A549 (cell line): ENCODE measurements around the gene IFT80. TPM values are rescaled to one million over a fixed set of nuclear protein-coding genes. Genes with fewer than 3 reads are reported as not detected.

ENCODE experiments used
- ATAC-seq, 2 experiments: fragments of 200-7000 bp in 1 of 2; fragments of >200 bp in 1 of 2; cut with Nextera tagmentation in 1 of 2; cut with Tn5 transposase in 1 of 2; 3 replicates each; pipeline versions ENCODE4 v1.8.0 to v1.9.1; 2018 to 2020; ENCODE audit warnings: mild to moderate bottlenecking in 1 of 2, moderate library complexity in 1 of 2
- CTCF ChIA-PET: fragments of 300-600 bp; sonication (Branson Sonifier 250); formaldehyde crosslinking; extraction: SDS; loops from one replicate; lab custom pipeline; 2021; ENCODE audit warnings: antibody characterized with exemption, inconsistent platforms; lab: Yijun Ruan, JAX
- POLR2A ChIA-PET: fragments of 350-600 bp; formaldehyde crosslinking; extraction: SDS; loops from one replicate; lab custom pipeline; 2021; ENCODE audit warnings: antibody characterized with exemption, inconsistent platforms; lab: Yijun Ruan, JAX
- DNase-seq, 2 experiments: peaks; one replicate each; pipeline versions ENCODE4 v3.0.0 to v3.0.0-alpha.2; 2011 to 2016; ENCODE audit warnings: low read depth in 1 of 2, low spot score in 1 of 2
- FAIRE-seq: peaks from 2 replicates; lab custom pipeline; 2011; peaks lifted over from hg19 to GRCh38; lab: Jason Lieb, UNC
- H3K27ac ChIP-seq, 2 experiments: fragments of >200 bp; sonication (Bioruptor Twin); formaldehyde crosslinking; 3 replicates each; pipeline ENCODE4 v1.5.1; 2016 to 2017
- H3K4me1 ChIP-seq: fragments of >200 bp; sonication (Bioruptor Twin); formaldehyde crosslinking; 3 replicates; pipeline ENCODE4 v1.6.1; 2016
- H3K4me2 ChIP-seq: fragments of >200 bp; sonication (Bioruptor Twin); formaldehyde crosslinking; 3 replicates; pipeline ENCODE4 v1.6.1; 2016
- H3K4me3 ChIP-seq: fragments of >200 bp; sonication (Bioruptor Twin); formaldehyde crosslinking; 3 replicates; pipeline ENCODE4 v1.5.1; 2016
- H3K9me3 ChIP-seq: fragments of >200 bp; sonication (Bioruptor Twin); formaldehyde crosslinking; 3 replicates; pipeline ENCODE4 v1.6.1; 2016
- BHLHE40 ChIP-seq: IDR thresholded peaks from 2 replicates; pipeline ENCODE4 v1.6.1; 2012; ENCODE audit warnings: low read depth, low read length, inconsistent platforms
- CEBPB ChIP-seq, 2 experiments: fragments of >200 bp in 1 of 2; sonication (Bioruptor Twin) in 1 of 2; formaldehyde crosslinking in 1 of 2; IDR thresholded peaks; 2 replicates each; pipeline ENCODE4 v1.6.1; 2012 to 2016
- CHD2 ChIP-seq: fragments of 150-350 bp; IDR thresholded peaks from 2 replicates; pipeline ENCODE4 v1.6.1; 2014; ENCODE audit warnings: low read length; ENCODE audit not compliant: partially characterized antibody
- E2F6 ChIP-seq: IDR thresholded peaks from 2 replicates; pipeline ENCODE4 v1.6.1; 2012; ENCODE audit warnings: low read depth, borderline replicate concordance
- ESRRA ChIP-seq: fragments of 150-350 bp; IDR thresholded peaks from 2 replicates; pipeline ENCODE4 v1.6.1; 2014; ENCODE audit warnings: mild to moderate bottlenecking, low read length, borderline replicate concordance
- GATA3 ChIP-seq: IDR thresholded peaks from 2 replicates; pipeline ENCODE4 v1.6.1; 2012; ENCODE audit warnings: borderline replicate concordance
- HEYL ChIP-seq: fragments of 250-450 bp; sonication (Bioruptor Pico); IDR thresholded peaks from 2 replicates; pipeline ENCODE4 v1.8.0; 2021; ENCODE audit warnings: mild to moderate bottlenecking, moderate library complexity
- HMGXB4 ChIP-seq: fragments of 250-450 bp; sonication (Bioruptor Pico); IDR thresholded peaks from 2 replicates; pipeline ENCODE4 v1.5.0; 2021; ENCODE audit warnings: mild to moderate bottlenecking, moderate library complexity, borderline replicate concordance
- HOXA7 ChIP-seq: fragments of 250-450 bp; sonication (Bioruptor Pico); IDR thresholded peaks from 2 replicates; pipeline ENCODE4 v1.5.0; 2020; ENCODE audit warnings: mild to moderate bottlenecking, moderate library complexity
- HOXB13 ChIP-seq: fragments of 250-450 bp; sonication (Bioruptor Pico); IDR thresholded peaks from 2 replicates; pipeline ENCODE4 v1.5.0; 2020; ENCODE audit warnings: low read depth, mild to moderate bottlenecking, moderate library complexity
- KDM1A ChIP-seq: fragments of 200-600 bp; sonication (generic); IDR thresholded peaks from 2 replicates; pipeline ENCODE4 v1.6.1; 2016; ENCODE audit warnings: low read depth, mild to moderate bottlenecking
- MYC ChIP-seq: IDR thresholded peaks from 2 replicates; pipeline ENCODE4 v1.6.1; 2012; ENCODE audit warnings: mild to moderate bottlenecking, inconsistent platforms, low read length, improper control_type of control experiment, borderline replicate concordance
- NFE2L2 ChIP-seq: fragments of 150-350 bp; conservative IDR thresholded peaks from 2 replicates; pipeline ENCODE4 v1.6.1; 2014; ENCODE audit warnings: low read length
- PHF8 ChIP-seq: fragments of 200-600 bp; sonication (generic); IDR thresholded peaks from 2 replicates; pipeline ENCODE4 v1.6.1; 2016; ENCODE audit warnings: low read depth, mild to moderate bottlenecking, antibody characterized with exemption, moderate library complexity, borderline replicate concordance
- RCOR1 ChIP-seq: fragments of 150-350 bp; IDR thresholded peaks from 2 replicates; pipeline ENCODE4 v1.6.1; 2014; ENCODE audit warnings: antibody characterized with exemption, low read length, low read depth
- RNF2 ChIP-seq: fragments of 200-600 bp; sonication (generic); IDR thresholded peaks from 2 replicates; pipeline ENCODE4 v1.6.1; 2016; ENCODE audit warnings: low read depth, mild to moderate bottlenecking, antibody characterized with exemption, moderate library complexity, borderline replicate concordance
- SMC3 ChIP-seq: fragments of >200 bp; sonication (Bioruptor Twin); formaldehyde crosslinking; IDR thresholded peaks from 3 replicates; pipeline ENCODE4 v1.6.1; 2018; ENCODE audit warnings: inconsistent platforms
- SREBF2 ChIP-seq: fragments of 450-650 bp; IDR thresholded peaks from 2 replicates; pipeline ENCODE4 v1.6.1; 2014; ENCODE audit warnings: mild to moderate bottlenecking, moderate library complexity
- TP53 ChIP-seq: fragments of 250-450 bp; sonication (Bioruptor Pico); IDR thresholded peaks from 2 replicates; pipeline ENCODE4 v1.5.0; 2021; ENCODE audit warnings: mild to moderate bottlenecking, moderate library complexity
- ZNF302 ChIP-seq: fragments of 250-450 bp; sonication (Bioruptor Pico); IDR thresholded peaks from 2 replicates; pipeline ENCODE4 v1.9.0; 2021; ENCODE audit warnings: inconsistent platforms, mild to moderate bottlenecking, moderate library complexity
- WGBS: methylation state at CpG from one replicate; pipeline ENCODE4 v1.1.6; 2017; ENCODE audit errors: missing lambda C conversion rate; 5-methylcytosine and 5-hydroxymethylcytosine counted together
- polyA plus RNA-seq, 4 experiments: library from polyadenylated mRNA; depleted of rRNA in 3 of 4; stranded (reverse); fragments of >200 nt; fragmentation: RNase III in 1 of 4; extraction: RNeasy Plus Mini Kit Qiagen cat#74134 plus additional on column Dnase treatment in 1 of 4; gene quantifications; 2 replicates in 3 of 4; 3 replicates in 1 of 4; pipeline ENCODE4 v1.2.3, GENCODE V29; 2011 to 2017
- TF ChIP-seq, protein P1 (sequence below): fragments of 150-350 bp; IDR thresholded peaks from 2 replicates; pipeline ENCODE4 v1.6.1; 2014; ENCODE audit warnings: low read depth, mild to moderate bottlenecking, low read length
- TF ChIP-seq, protein P2 (sequence below): fragments of 450-650 bp; IDR thresholded peaks from 2 replicates; pipeline ENCODE4 v1.6.1; 2014; ENCODE audit warnings: antibody characterized with exemption
- TF ChIP-seq, protein P3 (sequence below): fragments of >200 bp; sonication (Bioruptor Twin); formaldehyde crosslinking; IDR thresholded peaks from 3 replicates; pipeline ENCODE4 v1.6.1; 2016
- TF ChIP-seq, protein P4 (sequence below): fragments of >200 bp; sonication (Bioruptor Twin); formaldehyde crosslinking; IDR thresholded peaks from 3 replicates; pipeline ENCODE4 v1.5.1; 2016

Gene IFT80
- polyA plus RNA-seq, 2 of the 4 experiments (the other 2 are of a cell fraction) = 30.6 to 41.8 TPM

- Histone ChIP-seq H3K4me3 (peak overlapping the region; percentile 81; the same call in 2 of the 3 replicates), H3K4me2 (peak overlapping the region; percentile 75), H3K9me3 (no peaks in the 10 kb centered on the region)
- DNase-seq = no peak
- 10% methylated on average over 3 of the region's 3 CpGs for WGBS
- TF ChIP-seq CHD2 (no peak), NFE2L2 (no peak), SREBF2 (no peak), RNF2 (no peak), HMGXB4 (CRISPR knock-in tag) (no peak), GATA3 (no peak), KDM1A (no peak), MYC (no peak), HOXB13 (no peak), BHLHE40 (no peak), RCOR1 (no peak), E2F6 (no peak)
- TF ChIP-seq, protein P1, sequence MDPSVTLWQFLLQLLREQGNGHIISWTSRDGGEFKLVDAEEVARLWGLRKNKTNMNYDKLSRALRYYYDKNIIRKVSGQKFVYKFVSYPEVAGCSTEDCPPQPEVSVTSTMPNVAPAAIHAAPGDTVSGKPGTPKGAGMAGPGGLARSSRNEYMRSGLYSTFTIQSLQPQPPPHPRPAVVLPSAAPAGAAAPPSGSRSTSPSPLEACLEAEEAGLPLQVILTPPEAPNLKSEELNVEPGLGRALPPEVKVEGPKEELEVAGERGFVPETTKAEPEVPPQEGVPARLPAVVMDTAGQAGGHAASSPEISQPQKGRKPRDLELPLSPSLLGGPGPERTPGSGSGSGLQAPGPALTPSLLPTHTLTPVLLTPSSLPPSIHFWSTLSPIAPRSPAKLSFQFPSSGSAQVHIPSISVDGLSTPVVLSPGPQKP = no peak
- TF ChIP-seq, all 56 proteins: peak for 0
- Histone ChIP-seq H3K4me1 (peaks cover 22% of the 10 kb centered on the region; the same call in 2 of the 3 replicates), H3K27ac (peak overlapping the region; percentile 52 to 90; a peak in 3 of 6 replicates)
- ATAC-seq (no peak), FAIRE-seq (no peak)
- ChIA-PET POLR2A (no interaction called here), CTCF (interaction anchor here (1.1 kb wide), 1 partner anchor 13 kb away, joined by 3 read pairs; no protein-coding TSS in a partner anchor)
Observed at GRCh38 chr3:160447544-160447943, 48.5 kb upstream of the IFT80 start.

DNA sequence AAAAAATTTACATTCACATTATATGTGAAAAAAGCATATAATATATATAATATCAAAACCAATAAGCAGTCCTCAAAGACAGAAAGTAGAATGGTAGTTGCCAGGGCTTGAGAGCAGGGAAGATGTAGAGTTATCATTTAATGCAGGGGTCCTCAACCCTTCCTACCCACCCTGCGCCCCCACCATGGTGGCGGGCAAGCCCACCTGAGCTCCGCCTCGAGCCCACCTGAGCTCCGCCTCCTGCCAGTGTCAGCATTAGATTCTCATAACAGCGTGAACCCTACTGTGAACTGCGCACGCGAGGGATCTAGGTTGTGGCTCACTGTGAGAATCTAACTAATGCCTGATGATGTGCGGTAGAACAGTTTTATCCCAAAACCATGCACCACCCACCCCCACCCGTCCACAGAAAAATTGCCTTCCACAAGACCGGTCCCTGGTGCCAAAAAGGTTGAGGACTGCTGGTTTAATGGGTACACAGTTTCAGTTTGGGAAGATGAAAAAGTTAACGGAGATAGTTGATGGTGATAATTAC lies 47.6 kb upstream of the IFT80 start:
- Histone ChIP-seq H3K4me2 (peak overlapping the region; percentile 75), H3K4me3 (no peak overlapping the region), H3K4me1 (peaks cover 22% of the 10 kb centered on the region; the same call in 2 of the 3 replicates), H3K9me3 (no peaks in the 10 kb centered on the region), H3K27ac (0 out of 6 replicates have a peak overlapping the region, but pooled peaks of 1 of the 2 experiments have one; percentile 33)
- ChIA-PET POLR2A (no interaction called here), CTCF (interaction anchor here (0.9 kb wide), 1 partner anchor 34 kb away, joined by 4 read pairs; no protein-coding TSS in a partner anchor)
- 92% methylated on average over 12 of the region's 13 CpGs for WGBS
- no peak for DNase-seq
- ATAC-seq = no peak
- no peak for FAIRE-seq
- TF ChIP-seq TP53 (CRISPR knock-in tag) (no peak), RCOR1 (no peak), SMC3 (no peak), RNF2 (no peak), MYC (no peak), HOXB13 (no peak), PHF8 (no peak), CEBPB (IDR thresholded peaks at IDR 0.05) (no peak), ZNF302 (CRISPR knock-in tag) (no peak), HEYL (CRISPR knock-in tag) (no peak), E2F6 (no peak), HOXA7 (CRISPR knock-in tag) (no peak), BHLHE40 (no peak), ESRRA (no peak)
- TF ChIP-seq, protein P2, sequence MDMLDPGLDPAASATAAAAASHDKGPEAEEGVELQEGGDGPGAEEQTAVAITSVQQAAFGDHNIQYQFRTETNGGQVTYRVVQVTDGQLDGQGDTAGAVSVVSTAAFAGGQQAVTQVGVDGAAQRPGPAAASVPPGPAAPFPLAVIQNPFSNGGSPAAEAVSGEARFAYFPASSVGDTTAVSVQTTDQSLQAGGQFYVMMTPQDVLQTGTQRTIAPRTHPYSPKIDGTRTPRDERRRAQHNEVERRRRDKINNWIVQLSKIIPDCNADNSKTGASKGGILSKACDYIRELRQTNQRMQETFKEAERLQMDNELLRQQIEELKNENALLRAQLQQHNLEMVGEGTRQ = no peak
- TF ChIP-seq, protein P3, sequence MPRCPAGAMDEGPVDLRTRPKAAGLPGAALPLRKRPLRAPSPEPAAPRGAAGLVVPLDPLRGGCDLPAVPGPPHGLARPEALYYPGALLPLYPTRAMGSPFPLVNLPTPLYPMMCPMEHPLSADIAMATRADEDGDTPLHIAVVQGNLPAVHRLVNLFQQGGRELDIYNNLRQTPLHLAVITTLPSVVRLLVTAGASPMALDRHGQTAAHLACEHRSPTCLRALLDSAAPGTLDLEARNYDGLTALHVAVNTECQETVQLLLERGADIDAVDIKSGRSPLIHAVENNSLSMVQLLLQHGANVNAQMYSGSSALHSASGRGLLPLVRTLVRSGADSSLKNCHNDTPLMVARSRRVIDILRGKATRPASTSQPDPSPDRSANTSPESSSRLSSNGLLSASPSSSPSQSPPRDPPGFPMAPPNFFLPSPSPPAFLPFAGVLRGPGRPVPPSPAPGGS = no peak
- TF ChIP-seq, protein P4, sequence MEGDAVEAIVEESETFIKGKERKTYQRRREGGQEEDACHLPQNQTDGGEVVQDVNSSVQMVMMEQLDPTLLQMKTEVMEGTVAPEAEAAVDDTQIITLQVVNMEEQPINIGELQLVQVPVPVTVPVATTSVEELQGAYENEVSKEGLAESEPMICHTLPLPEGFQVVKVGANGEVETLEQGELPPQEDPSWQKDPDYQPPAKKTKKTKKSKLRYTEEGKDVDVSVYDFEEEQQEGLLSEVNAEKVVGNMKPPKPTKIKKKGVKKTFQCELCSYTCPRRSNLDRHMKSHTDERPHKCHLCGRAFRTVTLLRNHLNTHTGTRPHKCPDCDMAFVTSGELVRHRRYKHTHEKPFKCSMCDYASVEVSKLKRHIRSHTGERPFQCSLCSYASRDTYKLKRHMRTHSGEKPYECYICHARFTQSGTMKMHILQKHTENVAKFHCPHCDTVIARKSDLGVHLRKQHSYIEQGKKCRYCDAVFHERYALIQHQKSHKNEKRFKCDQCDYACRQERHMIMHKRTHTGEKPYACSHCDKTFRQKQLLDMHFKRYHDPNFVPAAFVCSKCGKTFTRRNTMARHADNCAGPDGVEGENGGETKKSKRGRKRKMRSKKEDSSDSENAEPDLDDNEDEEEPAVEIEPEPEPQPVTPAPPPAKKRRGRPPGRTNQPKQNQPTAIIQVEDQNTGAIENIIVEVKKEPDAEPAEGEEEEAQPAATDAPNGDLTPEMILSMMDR = no peak
